ENCODE data around the gene EIF3D.
A peak's percentile ranks its signal among the peaks of the same experiment; 100 is the strongest.

The EIF3D gene

GRCh38 chr22:36507518-36508010 lies 21.4 kb downstream of the EIF3D start:
- H3K27me3 ChIP-seq (ENCODE audit: insufficient read depth, low read length) = no peaks in the 10 kb centered on the region
- H3K79me2 ChIP-seq (ENCODE audit: insufficient read depth, low read length) = no peaks in the 10 kb centered on the region
- peak overlapping the region; percentile 72 for H3K27ac ChIP-seq (ENCODE audit: low read depth, low read length, poor library complexity, severe bottlenecking)
- no peaks in the 10 kb centered on the region for H4K20me1 ChIP-seq (ENCODE audit: insufficient read depth, low read length)
- H3K9ac ChIP-seq (ENCODE audit: low read length) = peak overlapping the region; percentile 75
- peak overlapping the region; percentile 87 for H3K4me2 ChIP-seq (ENCODE audit: low read length)
- no peaks in the 10 kb centered on the region for H3K9me3 ChIP-seq (ENCODE audit: low read length)
- H3K4me3 ChIP-seq (ENCODE audit: low read depth, low read length, poor library complexity, severe bottlenecking) = peak overlapping the region; percentile 64
- peaks cover 31% of the 10 kb centered on the region for H3K4me1 ChIP-seq (ENCODE audit: insufficient read depth, low read length, severe bottlenecking)
- H3F3A ChIP-seq (ENCODE audit: insufficient read depth, low read length) = peaks cover 4% of the 10 kb centered on the region; the same call in 1 of the 2 replicates
- H3K9me2 ChIP-seq (ENCODE audit: low read depth, low read length) = no peaks in the 10 kb centered on the region
- TF ChIP-seq EZH2 (IDR thresholded peaks at IDR 0.05; ENCODE audit: borderline replicate concordance, low read length) (no peak), CTCF (IDR thresholded peaks at IDR 0.05; ENCODE audit: low read length) (no peak)
- peak overlapping the region; percentile 51; the same call in 1 of the 2 replicates for H2AFZ ChIP-seq (ENCODE audit: low read length)
- H3K36me3 ChIP-seq (ENCODE audit: insufficient read depth, low read length) = peaks cover 53% of the 10 kb centered on the region

- Histone ChIP-seq H3K36me3 (ENCODE audit: insufficient read depth, low read length) (peaks cover 46% of the 10 kb centered on the region), H2AFZ (ENCODE audit: low read length) (peak within 1 kb of the TSS; percentile 51; the same call in 1 of the 2 replicates), H3K4me1 (ENCODE audit: insufficient read depth, low read length, severe bottlenecking) (peaks cover 31% of the 10 kb centered on the region)
Observed at GRCh38 chr22:36506637-36507517, 22.1 kb downstream of the EIF3D start, which contains the start of gene FOXRED2. FOXRED2 (minus strand) TSS chr22:36507040; CDS start chr22:36506422, 618 bp downstream.

More at GRCh38 chr22:36506637-36507517, 22.1 kb downstream of the EIF3D start, which contains the start of gene FOXRED2:
- Histone ChIP-seq H3K4me2 (ENCODE audit: low read length) (peak within 1 kb of the TSS; percentile 87), H3K9me3 (ENCODE audit: low read length) (no peaks in the 10 kb centered on the region), H3K79me2 (ENCODE audit: insufficient read depth, low read length) (no peaks in the 10 kb centered on the region), H3K27ac (ENCODE audit: low read depth, low read length, poor library complexity, severe bottlenecking) (peak within 1 kb of the TSS; percentile 72), H3K4me3 (ENCODE audit: low read depth, low read length, poor library complexity, severe bottlenecking) (peak within 1 kb of the TSS; percentile 64), H3K27me3 (ENCODE audit: insufficient read depth, low read length) (no peaks in the 10 kb centered on the region), H3K9me2 (ENCODE audit: low read depth, low read length) (no peaks in the 10 kb centered on the region), H4K20me1 (ENCODE audit: insufficient read depth, low read length) (no peaks in the 10 kb centered on the region), H3K9ac (ENCODE audit: low read length) (peak within 1 kb of the TSS; percentile 75), H3F3A (ENCODE audit: insufficient read depth, low read length) (peaks cover 4% of the 10 kb centered on the region; the same call in 1 of the 2 replicates)
- no peak for TF ChIP-seq CTCF (IDR thresholded peaks at IDR 0.05; ENCODE audit: low read length)
- TF ChIP-seq EZH2 (IDR thresholded peaks at IDR 0.05; ENCODE audit: borderline replicate concordance, low read length) = no peak

All from OCI-LY1 (cell line).